CD4-positive, alpha-beta T cell treated with Interferon gamma for 1 hour (primary cell): Measurements from ENCODE around the gene UGT1A6.
"Not testable (repeated sequence)": the region's sequence is repeated elsewhere in the genome, so short reads cannot be mapped to it uniquely, and the experiment has no call there.

Experiments
- DNase-seq: peaks from one replicate; pipeline ENCODE4 v3.0.0-alpha.2; 2020

UGT1A6 gene

GRCh38 chr2:233688341-233688740 lies 4.3 kb upstream of the UGT1A6 start:
- DNase-seq = no peak

- no peak for DNase-seq
Observed at GRCh38 chr2:233689031-233689430, 3.7 kb upstream of the UGT1A6 start.

GRCh38 chr2:233689501-233689900 lies 3.2 kb upstream of the UGT1A6 start:
- DNase-seq = no peak

- no peak for DNase-seq
Observed at GRCh38 chr2:233690444-233690843, 2.2 kb upstream of the UGT1A6 start.

- no peak for DNase-seq
Observed at GRCh38 chr2:233691443-233692433, 952 bp upstream of the UGT1A6 start.

GRCh38 chr2:233693963-233694362 lies 1.3 kb downstream of the UGT1A6 start:
- DNase-seq = no peak

- no peak for DNase-seq
Observed at GRCh38 chr2:233698740-233699139, 6.0 kb downstream of the UGT1A6 start.

- DNase-seq = no peak
Observed at GRCh38 chr2:233699424-233700027, 6.8 kb downstream of the UGT1A6 start.

GRCh38 chr2:233700028-233700635 lies 7.4 kb downstream of the UGT1A6 start:
- DNase-seq = no peak

- DNase-seq = not testable (repeated sequence)
Observed at GRCh38 chr2:233700842-233701241, 8.2 kb downstream of the UGT1A6 start.

- DNase-seq = no peak
Observed at GRCh38 chr2:233702238-233702637, 9.5 kb downstream of the UGT1A6 start.

GRCh38 chr2:233705911-233706506 lies 13.3 kb downstream of the UGT1A6 start:
- DNase-seq = no peak

- no peak for DNase-seq
Observed at GRCh38 chr2:233706720-233707119, 14.0 kb downstream of the UGT1A6 start.

- DNase-seq = no peak
Observed at GRCh38 chr2:233707940-233708644, 15.4 kb downstream of the UGT1A6 start.

- no peak for DNase-seq
Observed at GRCh38 chr2:233708942-233709341, 16.3 kb downstream of the UGT1A6 start.

GRCh38 chr2:233711312-233712008 lies 18.8 kb downstream of the UGT1A6 start:
- DNase-seq = peak; percentile 50

- DNase-seq = no peak
Observed at GRCh38 chr2:233712611-233713261, 20.0 kb downstream of the UGT1A6 start, which contains the start of gene UGT1A5. UGT1A5 (plus strand) TSS chr2:233712907; CDS start chr2:233712992, 85 bp downstream.

- DNase-seq = no peak
Observed at GRCh38 chr2:233713262-233713615, 20.5 kb downstream of the UGT1A6 start.

- DNase-seq = no peak
Observed at GRCh38 chr2:233714121-233714520, 21.4 kb downstream of the UGT1A6 start.

GRCh38 chr2:233718552-233718951 lies 25.9 kb downstream of the UGT1A6 start, which contains the start of gene UGT1A4:
UGT1A4 (plus strand) TSS chr2:233718736; CDS start chr2:233718821, 85 bp downstream.
- DNase-seq = no peak

- DNase-seq = no peak
Observed at GRCh38 chr2:233728723-233729301, 36.1 kb downstream of the UGT1A6 start, which contains the start of gene UGT1A3. UGT1A3 (plus strand) TSS chr2:233729042; CDS start chr2:233729127, 85 bp downstream.
